ENCODE data around the gene AGAP5. TPM values are rescaled to one million over a fixed set of nuclear protein-coding genes. Genes with fewer than 3 reads are reported as not detected.

Gene AGAP5
- total RNA-seq, 1 donor from 2014 or later: 10.9 TPM

- H3K27ac Mint-ChIP-seq (ENCODE audit: unreplicated experiment): no peak overlapping the region
- H3K27me3 Mint-ChIP-seq (ENCODE audit: unreplicated experiment): peaks cover 9% of the 10 kb centered on the region
- H3K36me3 Mint-ChIP-seq (ENCODE audit: unreplicated experiment): no peaks in the 10 kb centered on the region
- H3K4me1 Mint-ChIP-seq (ENCODE audit: low read depth, unreplicated experiment): peaks cover 23% of the 10 kb centered on the region
- no peak overlapping the region for H3K4me3 Mint-ChIP-seq (ENCODE audit: unreplicated experiment)
- no peak for DNase-seq
- TF ChIP-seq CTCF (IDR thresholded peaks at IDR 0.05; ENCODE audit: partially characterized antibody, unreplicated experiment): no peak
- peaks cover 8% of the 10 kb centered on the region for H3K9me3 Mint-ChIP-seq (ENCODE audit: unreplicated experiment)
These were observed 47.2 kb downstream of the AGAP5 start for GRCh38 chr10:73650537-73651331.

- Mint-ChIP-seq H3K4me3 (ENCODE audit: unreplicated experiment) (no peak overlapping the region), H3K9me3 (ENCODE audit: unreplicated experiment) (peaks cover 8% of the 10 kb centered on the region), H3K27ac (ENCODE audit: unreplicated experiment) (no peak overlapping the region), H3K4me1 (ENCODE audit: low read depth, unreplicated experiment) (peaks cover 23% of the 10 kb centered on the region), H3K27me3 (ENCODE audit: unreplicated experiment) (peaks cover 9% of the 10 kb centered on the region), H3K36me3 (ENCODE audit: unreplicated experiment) (no peaks in the 10 kb centered on the region)
- no peak for TF ChIP-seq CTCF (IDR thresholded peaks at IDR 0.05; ENCODE audit: partially characterized antibody, unreplicated experiment)
- DNase-seq: no peak
These were observed 47.9 kb downstream of the AGAP5 start for GRCh38 chr10:73649876-73650536.

- Mint-ChIP-seq H3K4me1 (ENCODE audit: low read depth, unreplicated experiment) (peaks cover 22% of the 10 kb centered on the region), H3K27me3 (ENCODE audit: unreplicated experiment) (peaks cover 5% of the 10 kb centered on the region), H3K27ac (ENCODE audit: unreplicated experiment) (no peak overlapping the region), H3K36me3 (ENCODE audit: unreplicated experiment) (no peaks in the 10 kb centered on the region), H3K9me3 (ENCODE audit: unreplicated experiment) (peaks cover 11% of the 10 kb centered on the region), H3K4me3 (ENCODE audit: unreplicated experiment) (peak overlapping the region; percentile 84)
- no peak for TF ChIP-seq CTCF (IDR thresholded peaks at IDR 0.05; ENCODE audit: partially characterized antibody, unreplicated experiment)
- DNase-seq: no peak
These were observed 48.7 kb downstream of the AGAP5 start for GRCh38 chr10:73648975-73649829.

GRCh38 chr10:73647875-73648651 lies 49.8 kb downstream of the AGAP5 start:
- Mint-ChIP-seq H3K27me3 (ENCODE audit: unreplicated experiment) (peaks cover 5% of the 10 kb centered on the region), H3K4me1 (ENCODE audit: low read depth, unreplicated experiment) (peaks cover 14% of the 10 kb centered on the region), H3K36me3 (ENCODE audit: unreplicated experiment) (no peaks in the 10 kb centered on the region), H3K4me3 (ENCODE audit: unreplicated experiment) (peak overlapping the region; percentile 84), H3K9me3 (ENCODE audit: unreplicated experiment) (peaks cover 11% of the 10 kb centered on the region), H3K27ac (ENCODE audit: unreplicated experiment) (peak overlapping the region; percentile 82)
- peak; percentile 31 for DNase-seq
- TF ChIP-seq CTCF (IDR thresholded peaks at IDR 0.05; ENCODE audit: partially characterized antibody, unreplicated experiment): no peak
